RWPE2 (cell line): ENCODE measurements around the gene TGM5.

ENCODE experiments used
- ATAC-seq: fragments of 200-7000 bp; cut with Tn5 transposase; 3 replicates; pipeline ENCODE4 v1.9.1; 2021; ENCODE audit warnings: low read depth
- DNase-seq: peaks from one replicate; pipeline ENCODE4 v3.0.0-alpha.2; 2020; ENCODE audit warnings: low spot score
- H3K27ac ChIP-seq: fragments of 450-650 bp; 2 replicates; pipeline ENCODE4 v1.5.1; 2017; ENCODE audit warnings: mild to moderate bottlenecking; ENCODE audit not compliant: poor library complexity, severe bottlenecking
- H3K27me3 ChIP-seq: fragments of 250-450 bp; sonication (Bioruptor Pico); 2 replicates; pipeline ENCODE4 v1.5.1; 2021; ENCODE audit warnings: mild to moderate bottlenecking, moderate library complexity; ENCODE audit not compliant: insufficient read depth, poor library complexity, severe bottlenecking
- H3K36me3 ChIP-seq: fragments of 250-450 bp; sonication (Bioruptor Pico); 2 replicates; pipeline ENCODE4 v1.5.1; 2020; ENCODE audit warnings: low read depth, mild to moderate bottlenecking, moderate library complexity
- H3K4me1 ChIP-seq: fragments of 250-450 bp; sonication (Bioruptor Pico); 2 replicates; pipeline ENCODE4 v1.5.1; 2021; ENCODE audit warnings: mild to moderate bottlenecking, moderate library complexity; ENCODE audit not compliant: insufficient read depth, poor library complexity, severe bottlenecking
- H3K4me3 ChIP-seq: fragments of 250-450 bp; sonication (Bioruptor Pico); 2 replicates; pipeline ENCODE4 v1.5.1; 2021; ENCODE audit warnings: mild to moderate bottlenecking, moderate library complexity; ENCODE audit not compliant: severe bottlenecking
- H3K9me3 ChIP-seq: fragments of 250-450 bp; sonication (Bioruptor Pico); 2 replicates; pipeline ENCODE4 v1.5.1; 2021; ENCODE audit warnings: mild to moderate bottlenecking, moderate library complexity; ENCODE audit not compliant: severe bottlenecking
- CTCF ChIP-seq: fragments of 450-650 bp; IDR thresholded peaks from one replicate; pipeline ENCODE4 v1.5.1; 2017; ENCODE audit warnings: mild to moderate bottlenecking, moderate library complexity; ENCODE audit not compliant: poor library complexity, severe bottlenecking

Gene TGM5

DNA sequence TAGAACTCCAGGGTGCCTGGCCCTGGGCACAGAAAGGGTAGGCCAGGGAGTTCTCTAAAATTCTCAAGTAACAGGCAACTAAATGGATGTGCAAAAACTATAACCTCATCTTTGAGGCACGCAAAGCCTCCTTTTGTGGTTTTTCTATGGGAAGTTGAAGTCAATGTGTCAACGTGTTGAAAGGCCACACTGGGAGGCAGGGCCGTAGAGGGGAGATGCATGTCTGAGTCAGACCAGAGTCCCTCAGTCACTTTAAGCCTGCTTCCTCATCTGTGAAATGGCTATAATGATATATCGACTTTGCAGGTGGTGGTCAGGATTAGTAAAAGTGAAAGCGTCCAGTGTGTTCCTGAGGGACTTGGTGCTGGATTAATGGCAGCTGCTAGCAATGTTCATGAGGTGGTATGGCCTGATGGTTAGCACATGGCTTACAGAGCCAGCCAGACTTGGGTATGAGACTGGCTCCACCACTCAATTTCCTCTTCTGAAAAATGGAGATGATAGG lies 17.0 kb downstream of the TGM5 start:
- Histone ChIP-seq H3K4me1 (peaks cover 3% of the 10 kb centered on the region), H3K9me3 (no peaks in the 10 kb centered on the region), H3K27me3 (no peaks in the 10 kb centered on the region), H3K27ac (no peak overlapping the region), H3K36me3 (no peaks in the 10 kb centered on the region), H3K4me3 (no peak overlapping the region)
- no peak for TF ChIP-seq CTCF
- ATAC-seq (no peak), DNase-seq (no peak)

DNA sequence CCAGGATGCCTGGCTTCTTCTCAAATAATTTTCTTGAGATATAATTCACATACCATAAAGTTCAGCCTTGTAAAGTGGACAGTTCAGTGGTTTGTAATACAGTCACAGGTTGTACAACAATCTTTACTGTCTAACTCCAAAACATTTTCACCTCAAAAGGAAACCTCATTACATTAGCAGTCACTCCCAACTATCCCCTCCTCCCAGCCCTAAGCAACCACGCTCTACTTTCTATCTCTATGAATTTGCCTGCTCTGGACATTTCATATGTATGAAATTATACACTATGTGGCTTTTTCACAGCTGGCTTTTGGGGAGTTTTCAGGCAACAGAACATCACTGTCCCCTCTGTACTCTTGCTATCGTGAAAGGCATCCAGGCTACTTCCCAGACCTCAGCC lies 17.5 kb downstream of the TGM5 start:
- TF ChIP-seq CTCF: no peak
- H3K27ac ChIP-seq: no peak overlapping the region
- H3K9me3 ChIP-seq: no peaks in the 10 kb centered on the region
- no peaks in the 10 kb centered on the region for H3K27me3 ChIP-seq
- H3K36me3 ChIP-seq: no peaks in the 10 kb centered on the region
- peaks cover 2% of the 10 kb centered on the region for H3K4me1 ChIP-seq
- H3K4me3 ChIP-seq: no peak overlapping the region
- DNase-seq (no peak), ATAC-seq (no peak)

GRCh38 chr15:43246261-43246774 lies 20.4 kb downstream of the TGM5 start:
- DNase-seq: no peak
- no peak for TF ChIP-seq CTCF

DNA sequence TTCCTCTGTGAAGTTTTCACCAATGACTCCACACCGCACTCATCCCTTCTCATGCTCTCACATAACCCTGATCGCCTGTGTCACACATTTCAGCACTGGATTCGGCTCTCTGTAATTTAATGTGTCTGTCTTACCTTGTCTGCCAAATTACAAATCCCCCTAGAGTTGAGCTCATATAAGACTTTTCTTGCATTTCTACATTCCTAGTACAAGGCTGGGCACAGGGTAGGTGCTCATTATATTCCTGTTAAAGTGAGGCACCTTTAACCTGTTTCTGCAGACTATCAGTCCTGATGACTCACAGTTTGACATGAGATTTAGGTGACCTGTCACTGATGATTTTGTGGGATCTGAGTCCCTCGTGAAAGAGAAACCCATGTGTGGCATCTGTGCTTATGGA lies 22.6 kb downstream of the TGM5 start:
- Histone ChIP-seq H3K36me3 (no peaks in the 10 kb centered on the region), H3K4me1 (no peaks in the 10 kb centered on the region), H3K27ac (no peak overlapping the region), H3K27me3 (no peaks in the 10 kb centered on the region), H3K4me3 (no peak overlapping the region), H3K9me3 (no peaks in the 10 kb centered on the region)
- ATAC-seq (no peak), DNase-seq (no peak)
- no peak for TF ChIP-seq CTCF

More at GRCh38 chr15:43246261-43246774, 20.4 kb downstream of the TGM5 start:
- Histone ChIP-seq H3K9me3 (no peaks in the 10 kb centered on the region), H3K4me1 (no peaks in the 10 kb centered on the region), H3K4me3 (no peak overlapping the region), H3K27me3 (no peaks in the 10 kb centered on the region), H3K27ac (no peak overlapping the region), H3K36me3 (no peaks in the 10 kb centered on the region)
- no peak for ATAC-seq

GRCh38 chr15:43243020-43243645 lies 23.6 kb downstream of the TGM5 start:
- H3K36me3 ChIP-seq: no peaks in the 10 kb centered on the region
- H3K27ac ChIP-seq: no peak overlapping the region
- H3K4me1 ChIP-seq: no peaks in the 10 kb centered on the region
- no peak overlapping the region for H3K4me3 ChIP-seq
- no peak for TF ChIP-seq CTCF
- H3K9me3 ChIP-seq: no peaks in the 10 kb centered on the region
- no peaks in the 10 kb centered on the region for H3K27me3 ChIP-seq
- ATAC-seq (no peak), DNase-seq (no peak)
